Measurements from ENCODE around the gene ATOH8. TPM values are rescaled to one million over a fixed set of nuclear protein-coding genes. Genes with fewer than 3 reads are reported as not detected.

The ATOH8 gene
- total RNA-seq, 4 donors from 2014 or later: 82.8 to 260 (median 167) TPM

DNA sequence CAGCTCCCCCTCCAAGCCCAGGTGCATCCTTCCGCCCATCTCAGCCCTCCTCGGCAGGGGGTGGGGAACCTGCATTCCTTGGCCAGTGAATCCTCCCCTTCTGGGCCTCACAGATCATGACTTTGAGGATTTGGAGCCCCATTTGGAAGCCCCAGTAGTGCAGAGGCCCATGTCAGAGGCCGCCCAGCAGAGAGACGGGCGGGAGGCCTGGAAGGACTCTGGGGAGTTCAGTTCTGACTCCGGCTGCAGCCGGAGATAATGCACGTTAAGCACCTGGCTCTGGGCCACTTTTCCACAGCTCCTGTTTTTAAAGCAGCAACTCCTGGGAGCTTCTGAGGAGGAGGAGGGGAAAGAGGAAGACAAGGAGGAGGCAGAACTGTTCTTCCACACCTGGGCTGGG lies 14.9 kb downstream of the ATOH8 start:
- TF ChIP-seq, protein P1, sequence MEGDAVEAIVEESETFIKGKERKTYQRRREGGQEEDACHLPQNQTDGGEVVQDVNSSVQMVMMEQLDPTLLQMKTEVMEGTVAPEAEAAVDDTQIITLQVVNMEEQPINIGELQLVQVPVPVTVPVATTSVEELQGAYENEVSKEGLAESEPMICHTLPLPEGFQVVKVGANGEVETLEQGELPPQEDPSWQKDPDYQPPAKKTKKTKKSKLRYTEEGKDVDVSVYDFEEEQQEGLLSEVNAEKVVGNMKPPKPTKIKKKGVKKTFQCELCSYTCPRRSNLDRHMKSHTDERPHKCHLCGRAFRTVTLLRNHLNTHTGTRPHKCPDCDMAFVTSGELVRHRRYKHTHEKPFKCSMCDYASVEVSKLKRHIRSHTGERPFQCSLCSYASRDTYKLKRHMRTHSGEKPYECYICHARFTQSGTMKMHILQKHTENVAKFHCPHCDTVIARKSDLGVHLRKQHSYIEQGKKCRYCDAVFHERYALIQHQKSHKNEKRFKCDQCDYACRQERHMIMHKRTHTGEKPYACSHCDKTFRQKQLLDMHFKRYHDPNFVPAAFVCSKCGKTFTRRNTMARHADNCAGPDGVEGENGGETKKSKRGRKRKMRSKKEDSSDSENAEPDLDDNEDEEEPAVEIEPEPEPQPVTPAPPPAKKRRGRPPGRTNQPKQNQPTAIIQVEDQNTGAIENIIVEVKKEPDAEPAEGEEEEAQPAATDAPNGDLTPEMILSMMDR (IDR thresholded peaks at IDR 0.05): no peak
- TF ChIP-seq POLR2A (IDR thresholded peaks at IDR 0.05): peak in 1 of 2 donors; percentile 54
- WGBS, 2 donors: 16 to 26% methylated on average over 8 of the region's 8 CpGs
- Histone ChIP-seq H3K4me3 (replicated peaks in 1 of 3) (no peak overlapping the region), H3K27me3 (no peaks in the 10 kb centered on the region), H3K4me1 (peaks cover 80 to 97% of the 10 kb centered on the region in 2 donors), H3K9me3 (no peaks in the 10 kb centered on the region), H3K27ac (peak overlapping the region; percentile 77 to 99 (median 96)), H3K36me3 (peaks cover 23 to 72% of the 10 kb centered on the region in 2 donors)
- peak; percentile 88 to 95 for DNase-seq
- intact Hi-C loops (cut with DNase I): no loop called here

DNA sequence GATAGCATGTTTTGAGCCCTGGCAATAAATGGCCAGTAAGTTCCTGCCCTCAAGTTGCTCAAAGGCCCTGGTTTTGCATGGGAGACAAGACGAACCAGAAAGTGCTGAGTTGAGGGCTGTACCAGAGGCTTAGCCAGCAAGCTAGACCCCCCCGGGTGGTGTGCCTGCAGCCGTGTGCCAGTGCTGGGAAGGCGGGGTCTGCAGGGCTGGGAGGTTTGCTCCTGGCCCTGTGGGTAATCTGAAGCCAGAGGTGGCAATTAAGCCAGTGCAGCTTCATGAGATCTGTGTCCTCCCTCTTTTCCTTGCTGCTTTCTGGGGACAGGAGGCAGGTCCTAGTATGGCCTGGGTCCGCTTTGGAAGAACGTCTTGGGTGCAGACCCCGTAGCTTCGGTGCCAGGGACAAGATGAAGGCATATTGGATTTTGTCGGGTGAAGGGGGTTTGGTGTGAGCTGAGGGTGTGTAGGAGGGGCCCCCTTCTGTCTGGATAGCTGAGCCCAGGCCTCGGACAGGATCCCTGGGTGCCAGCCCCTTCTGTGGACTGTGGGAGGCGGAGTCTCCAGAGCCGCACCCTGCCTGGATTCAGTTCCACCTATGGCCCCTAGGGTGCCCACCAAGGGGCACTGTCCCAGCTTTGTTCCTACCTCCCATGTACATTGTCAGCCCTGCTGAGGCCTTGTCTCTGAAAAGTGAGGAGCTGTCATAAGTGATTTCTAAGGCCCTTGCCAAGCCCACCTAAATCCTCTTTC lies 15.6 kb downstream of the ATOH8 start:
- 62 to 80% methylated on average over 6 to 12 of the region's 12 CpGs for WGBS, 2 donors
- Histone ChIP-seq H3K4me3 (replicated peaks in 1 of 3) (no peak overlapping the region), H3K9me3 (no peaks in the 10 kb centered on the region), H3K27me3 (no peaks in the 10 kb centered on the region), H3K36me3 (peaks cover 22 to 72% of the 10 kb centered on the region in 2 donors), H3K27ac (peak overlapping the region; percentile 69 to 99 (median 96)), H3K4me1 (peaks cover 80 to 97% of the 10 kb centered on the region in 2 donors)
- TF ChIP-seq POLR2A (IDR thresholded peaks at IDR 0.05): no peak
- TF ChIP-seq, protein P1 (IDR thresholded peaks at IDR 0.05): peak in 2 of 6 experiments; percentile 13 to 25
- intact Hi-C loops (cut with DNase I): no loop called here
- peak in 1 of 2 donors; percentile 50 for DNase-seq

DNA sequence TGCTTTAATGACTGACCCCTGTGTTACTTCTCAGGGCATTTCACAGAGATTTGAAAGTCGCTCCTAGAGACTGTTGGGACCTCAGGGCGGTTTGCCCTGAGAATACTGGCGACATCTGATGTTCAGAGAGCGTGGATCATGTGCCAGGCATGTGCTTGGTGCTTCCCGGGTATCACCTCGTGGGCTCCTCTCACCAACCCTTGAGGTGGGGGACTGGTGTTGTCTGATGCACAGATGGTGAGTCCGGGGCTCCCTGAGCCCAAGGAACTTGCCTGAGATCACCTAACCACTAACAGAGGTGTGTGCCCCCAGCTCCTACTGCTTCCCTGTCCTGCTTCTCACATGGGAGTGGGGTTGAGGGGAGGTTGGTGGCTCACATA lies 16.2 kb downstream of the ATOH8 start:
- Histone ChIP-seq H3K4me1 (peaks cover 80 to 96% of the 10 kb centered on the region in 2 donors), H3K27ac (peak overlapping the region; percentile 69 to 99 (median 96))
- WGBS, 2 donors: 92 to 98% methylated on average over 7 of the region's 7 CpGs

DNA sequence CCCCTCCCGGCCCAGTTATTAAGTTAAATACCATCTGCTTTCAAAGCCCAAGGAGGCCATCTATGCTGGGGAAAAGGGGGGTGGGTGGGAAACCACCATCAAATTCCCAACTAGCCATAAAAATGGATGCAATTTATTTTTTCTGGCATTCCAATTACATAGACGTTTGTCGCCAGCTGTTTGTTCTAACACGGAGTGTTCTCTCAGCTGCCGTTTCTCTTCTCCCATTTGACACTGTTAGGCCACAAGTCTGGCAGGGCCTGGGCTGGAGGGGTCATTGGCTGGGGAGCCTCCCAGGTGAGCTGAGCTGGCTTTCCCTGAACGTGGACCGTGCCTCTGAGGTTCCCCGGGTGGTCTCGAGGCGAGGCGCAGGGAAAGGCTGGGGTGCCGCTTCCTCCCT lies 16.6 kb downstream of the ATOH8 start:
- Histone ChIP-seq H3K4me3 (replicated peaks in 1 of 3) (no peak overlapping the region), H3K27ac (peak overlapping the region; percentile 96 to 99 (median 97)), H3K4me1 (peaks cover 84 to 97% of the 10 kb centered on the region in 2 donors), H3K36me3 (peaks cover 14 to 64% of the 10 kb centered on the region in 2 donors), H3K9me3 (no peaks in the 10 kb centered on the region), H3K27me3 (no peaks in the 10 kb centered on the region)
- TF ChIP-seq POLR2A (IDR thresholded peaks at IDR 0.05): no peak
- TF ChIP-seq, protein P1 (IDR thresholded peaks at IDR 0.05): no peak
- no peak for DNase-seq
- WGBS, 2 donors: 84 to 85% methylated on average over 12 of the region's 12 CpGs
- intact Hi-C loops (cut with DNase I): no loop called here

More for the DNA sequence above, 16.2 kb downstream of the ATOH8 start:
- Histone ChIP-seq H3K9me3 (no peaks in the 10 kb centered on the region), H3K36me3 (peaks cover 18 to 68% of the 10 kb centered on the region in 2 donors), H3K4me3 (replicated peaks in 1 of 3) (no peak overlapping the region), H3K27me3 (no peaks in the 10 kb centered on the region)
- DNase-seq: no peak
- intact Hi-C loops (cut with DNase I): no loop called here
- TF ChIP-seq, protein P1 (IDR thresholded peaks at IDR 0.05): no peak
- no peak for TF ChIP-seq POLR2A (IDR thresholded peaks at IDR 0.05)

DNA sequence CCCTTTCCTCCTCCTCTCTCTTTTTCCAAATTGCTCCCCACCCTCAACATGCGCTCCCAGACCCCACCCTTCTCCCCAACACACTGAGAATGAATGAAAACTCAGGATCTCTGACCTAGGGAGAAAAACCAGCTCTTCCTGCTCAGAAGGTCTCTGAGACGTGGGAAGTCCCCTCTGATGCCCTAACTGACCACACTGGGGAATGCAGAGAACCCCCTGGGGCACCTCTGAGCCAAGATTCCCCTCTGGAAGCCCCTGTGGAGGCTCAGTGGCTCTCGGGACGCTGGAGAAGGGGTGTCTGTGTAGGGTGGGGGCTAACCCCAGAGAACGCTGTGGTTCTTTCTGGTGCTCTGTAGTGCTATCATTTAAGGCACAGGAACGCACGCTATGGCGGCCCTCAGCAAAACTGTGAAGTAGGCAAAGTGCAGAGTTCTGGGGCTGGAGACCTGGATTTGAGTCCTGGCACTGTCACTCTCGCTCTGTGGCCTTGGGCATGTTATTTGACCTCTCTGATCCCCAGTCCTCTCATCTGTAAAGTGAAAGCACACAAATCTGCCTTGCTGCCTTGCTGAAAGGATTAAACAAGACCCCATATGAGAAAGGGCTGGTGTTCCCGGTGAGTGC lies 17.1 kb downstream of the ATOH8 start:
- Histone ChIP-seq H3K27ac (peak overlapping the region; percentile 96 to 99 (median 97)), H3K4me1 (peaks cover 87 to 97% of the 10 kb centered on the region in 2 donors), H3K4me3 (replicated peaks in 1 of 3) (no peak overlapping the region), H3K27me3 (no peaks in the 10 kb centered on the region), H3K9me3 (no peaks in the 10 kb centered on the region), H3K36me3 (peaks cover 11 to 59% of the 10 kb centered on the region in 2 donors)
- WGBS, 2 donors: 88 to 93% methylated on average over 10 of the region's 10 CpGs
- intact Hi-C loops (cut with DNase I): no loop called here
- DNase-seq: no peak
- TF ChIP-seq POLR2A (IDR thresholded peaks at IDR 0.05): no peak
- TF ChIP-seq, protein P1 (IDR thresholded peaks at IDR 0.05): no peak

All from thyroid gland (tissue), 4 donors.